Erythroblast (primary cell): ENCODE measurements around the gene PON2.

Experiments used
- GATA1 ChIP-seq: IDR thresholded peaks from 2 replicates; pipeline ENCODE4 v1.6.1; 2011; ENCODE audit warnings: low read depth, mild to moderate bottlenecking, control low read depth, low read length, moderate library complexity
- POLR2A ChIP-seq: IDR thresholded peaks from 2 replicates; pipeline ENCODE4 v1.6.1; 2011; ENCODE audit warnings: mild to moderate bottlenecking, low read length

- TF ChIP-seq POLR2A (no peak), GATA1 (no peak)
Observed at GRCh38 chr7:95395755-95396135, 39.1 kb downstream of the PON2 start.
